Tracheal epithelial cell (primary cell): ENCODE data around the gene PLCL2. TPM values are rescaled to one million over a fixed set of nuclear protein-coding genes. Genes with fewer than 3 reads are reported as not detected.

Experiments used
- total RNA-seq: library from RNA; depleted of rRNA; stranded (reverse); fragments of >200 nt; gene quantifications from 2 replicates; pipeline ENCODE4 v1.2.1, GENCODE V29; 2014

PLCL2 gene
- total RNA-seq, result 1.3 and 3.6 TPM in 2 replicates

GRCh38 chr3:16884748-16885592 is at the start of gene PLCL2:
Gene PLCL2, plus strand, starts transcription at chr3:16884955. Its CDS starts 85 bp downstream, at chr3:16885040.

